ENCODE measurements around the gene POLN. TPM values are rescaled to one million over a fixed set of nuclear protein-coding genes. Genes with fewer than 3 reads are reported as not detected.

POLN gene
- total RNA-seq, 1 experiment from 2014 or later: 2.4 TPM

- Histone ChIP-seq H3K36me3 (replicated peaks; ENCODE audit: control insufficient read depth, insufficient read depth, low read length) (no peaks in the 10 kb centered on the region), H3K4me3 (ENCODE audit: insufficient read depth, low read depth, low read length) (no peak overlapping the region), H3K27me3 (ENCODE audit: control insufficient read depth, insufficient read depth, low read length) (peaks cover 55% of the 10 kb centered on the region)
- DNase-seq: peak; percentile 61
These were observed 102.9 kb downstream of the POLN start for GRCh38 chr4:2138846-2139500.

- Histone ChIP-seq H3K36me3 (replicated peaks; ENCODE audit: control insufficient read depth, insufficient read depth, low read length) (no peaks in the 10 kb centered on the region), H3K4me3 (ENCODE audit: insufficient read depth, low read depth, low read length) (no peak overlapping the region), H3K27me3 (ENCODE audit: control insufficient read depth, insufficient read depth, low read length) (peaks cover 41% of the 10 kb centered on the region)
- DNase-seq: no peak
These were observed 105.2 kb downstream of the POLN start for GRCh38 chr4:2136726-2137125.

GRCh38 chr4:2135083-2135482, 106.8 kb downstream of the POLN start:
- Histone ChIP-seq H3K36me3 (replicated peaks; ENCODE audit: control insufficient read depth, insufficient read depth, low read length) (no peaks in the 10 kb centered on the region), H3K4me3 (ENCODE audit: insufficient read depth, low read depth, low read length) (no peak overlapping the region), H3K27me3 (ENCODE audit: control insufficient read depth, insufficient read depth, low read length) (peaks cover 24% of the 10 kb centered on the region)
- no peak for DNase-seq

- no peak for DNase-seq
- H3K4me3 ChIP-seq (ENCODE audit: insufficient read depth, low read depth, low read length): no peak overlapping the region
- no peaks in the 10 kb centered on the region for H3K36me3 ChIP-seq (replicated peaks; ENCODE audit: control insufficient read depth, insufficient read depth, low read length)
- peaks cover 6% of the 10 kb centered on the region for H3K27me3 ChIP-seq (ENCODE audit: control insufficient read depth, insufficient read depth, low read length)
These were observed 109.5 kb downstream of the POLN start for GRCh38 chr4:2132438-2132837.

- no peaks in the 10 kb centered on the region for H3K27me3 ChIP-seq (ENCODE audit: control insufficient read depth, insufficient read depth, low read length)
- no peak overlapping the region for H3K4me3 ChIP-seq (ENCODE audit: insufficient read depth, low read depth, low read length)
- DNase-seq: no peak
These were observed 114.2 kb downstream of the POLN start for GRCh38 chr4:2127609-2128332.

GRCh38 chr4:2126309-2127043, 115.4 kb downstream of the POLN start:
- H3K4me3 ChIP-seq (ENCODE audit: insufficient read depth, low read depth, low read length): no peak overlapping the region
- H3K36me3 ChIP-seq (replicated peaks; ENCODE audit: control insufficient read depth, insufficient read depth, low read length): no peaks in the 10 kb centered on the region
- peak; percentile 61 for DNase-seq
- no peaks in the 10 kb centered on the region for H3K27me3 ChIP-seq (ENCODE audit: control insufficient read depth, insufficient read depth, low read length)

More at GRCh38 chr4:2127609-2128332, 114.2 kb downstream of the POLN start:
- no peaks in the 10 kb centered on the region for H3K36me3 ChIP-seq (replicated peaks; ENCODE audit: control insufficient read depth, insufficient read depth, low read length)

GRCh38 chr4:2125831-2126230, 116.1 kb downstream of the POLN start:
- Histone ChIP-seq H3K27me3 (ENCODE audit: control insufficient read depth, insufficient read depth, low read length) (no peaks in the 10 kb centered on the region), H3K36me3 (replicated peaks; ENCODE audit: control insufficient read depth, insufficient read depth, low read length) (no peaks in the 10 kb centered on the region), H3K4me3 (ENCODE audit: insufficient read depth, low read depth, low read length) (no peak overlapping the region)
- DNase-seq: no peak

- Histone ChIP-seq H3K4me3 (ENCODE audit: insufficient read depth, low read depth, low read length) (no peak overlapping the region), H3K36me3 (replicated peaks; ENCODE audit: control insufficient read depth, insufficient read depth, low read length) (no peaks in the 10 kb centered on the region), H3K27me3 (ENCODE audit: control insufficient read depth, insufficient read depth, low read length) (no peaks in the 10 kb centered on the region)
- no peak for DNase-seq
These were observed 116.9 kb downstream of the POLN start for GRCh38 chr4:2125023-2125422.

GRCh38 chr4:2116687-2117400, 125.1 kb downstream of the POLN start:
- H3K27me3 ChIP-seq (ENCODE audit: control insufficient read depth, insufficient read depth, low read length): no peaks in the 10 kb centered on the region
- DNase-seq: no peak
- no peak overlapping the region for H3K4me3 ChIP-seq (ENCODE audit: insufficient read depth, low read depth, low read length)
- H3K36me3 ChIP-seq (replicated peaks; ENCODE audit: control insufficient read depth, insufficient read depth, low read length): no peaks in the 10 kb centered on the region

- no peak for DNase-seq
- Histone ChIP-seq H3K4me3 (ENCODE audit: insufficient read depth, low read depth, low read length) (no peak overlapping the region), H3K36me3 (replicated peaks; ENCODE audit: control insufficient read depth, insufficient read depth, low read length) (no peaks in the 10 kb centered on the region), H3K27me3 (ENCODE audit: control insufficient read depth, insufficient read depth, low read length) (no peaks in the 10 kb centered on the region)
These were observed 136.4 kb downstream of the POLN start for GRCh38 chr4:2105559-2105958.

GRCh38 chr4:2104556-2105345, 137.2 kb downstream of the POLN start:
- Histone ChIP-seq H3K27me3 (ENCODE audit: control insufficient read depth, insufficient read depth, low read length) (no peaks in the 10 kb centered on the region), H3K36me3 (replicated peaks; ENCODE audit: control insufficient read depth, insufficient read depth, low read length) (no peaks in the 10 kb centered on the region), H3K4me3 (ENCODE audit: insufficient read depth, low read depth, low read length) (no peak overlapping the region)
- DNase-seq: no peak

- no peak overlapping the region for H3K4me3 ChIP-seq (ENCODE audit: insufficient read depth, low read depth, low read length)
- no peak for DNase-seq
- no peaks in the 10 kb centered on the region for H3K36me3 ChIP-seq (replicated peaks; ENCODE audit: control insufficient read depth, insufficient read depth, low read length)
- H3K27me3 ChIP-seq (ENCODE audit: control insufficient read depth, insufficient read depth, low read length): no peaks in the 10 kb centered on the region
These were observed 137.9 kb downstream of the POLN start for GRCh38 chr4:2103843-2104547.

- DNase-seq: no peak
- Histone ChIP-seq H3K4me3 (ENCODE audit: insufficient read depth, low read depth, low read length) (no peak overlapping the region), H3K36me3 (replicated peaks; ENCODE audit: control insufficient read depth, insufficient read depth, low read length) (no peaks in the 10 kb centered on the region), H3K27me3 (ENCODE audit: control insufficient read depth, insufficient read depth, low read length) (no peaks in the 10 kb centered on the region)
These were observed 138.6 kb downstream of the POLN start for GRCh38 chr4:2103127-2103842.

Measured in H7 (cell line).